Globus pallidus (tissue), 1 donor: ENCODE results near the gene LTBP1.
"Not testable (repeated sequence)": the region's sequence is repeated elsewhere in the genome, so short reads cannot be mapped to it uniquely, and the experiment has no call there.

Experiments used
- DNase-seq: peaks from one replicate; pipeline ENCODE4 v3.0.0-alpha.2; 2015; ENCODE audit warnings: low spot score

LTBP1 gene

DNA sequence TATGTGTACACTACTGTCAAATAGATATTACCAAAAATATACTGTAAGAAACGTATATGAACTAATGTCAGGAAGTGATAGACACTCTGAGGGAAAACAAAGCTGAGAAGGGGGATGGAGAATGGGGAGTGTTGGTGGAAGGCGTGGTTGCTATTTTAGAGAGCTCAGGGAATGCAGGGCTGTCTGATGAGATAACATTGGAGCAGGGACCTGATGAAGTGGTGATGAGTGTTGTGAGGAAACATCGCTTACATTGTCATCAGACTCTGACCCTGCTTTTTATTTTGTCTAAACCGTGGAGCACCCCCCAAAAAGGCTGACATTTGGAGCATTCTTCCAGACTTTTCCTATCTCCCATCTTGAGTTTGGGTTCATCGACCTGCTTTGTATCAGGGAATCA lies 194.7 kb downstream of the LTBP1 start:
- no peak for DNase-seq

- DNase-seq: peak; percentile 29
Measured at GRCh38 chr2:33142810-33143209, 196.1 kb downstream of the LTBP1 start.

GRCh38 chr2:33144243-33144642 lies 197.5 kb downstream of the LTBP1 start:
- DNase-seq: no peak

DNA sequence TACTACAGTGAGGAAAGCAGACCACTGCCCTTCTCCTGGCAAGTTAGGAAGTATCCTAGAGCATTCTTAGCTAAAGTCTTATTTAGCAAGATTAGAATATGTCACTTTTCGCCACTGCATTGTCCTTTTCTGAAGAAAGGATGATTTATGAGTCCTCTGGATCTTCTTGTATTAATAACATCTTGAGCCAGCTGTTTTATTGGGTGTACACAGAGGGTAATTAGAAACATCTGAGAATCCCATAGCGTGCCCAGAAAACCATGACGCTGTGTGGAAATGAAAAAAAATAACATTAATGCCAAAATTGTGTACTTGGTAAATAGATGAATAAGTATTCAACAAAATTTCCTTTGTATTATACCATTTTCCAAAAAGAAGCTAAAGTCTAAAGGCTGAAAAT lies 198.7 kb downstream of the LTBP1 start:
- DNase-seq: no peak

GRCh38 chr2:33146102-33146501 lies 199.3 kb downstream of the LTBP1 start:
- no peak for DNase-seq

DNA sequence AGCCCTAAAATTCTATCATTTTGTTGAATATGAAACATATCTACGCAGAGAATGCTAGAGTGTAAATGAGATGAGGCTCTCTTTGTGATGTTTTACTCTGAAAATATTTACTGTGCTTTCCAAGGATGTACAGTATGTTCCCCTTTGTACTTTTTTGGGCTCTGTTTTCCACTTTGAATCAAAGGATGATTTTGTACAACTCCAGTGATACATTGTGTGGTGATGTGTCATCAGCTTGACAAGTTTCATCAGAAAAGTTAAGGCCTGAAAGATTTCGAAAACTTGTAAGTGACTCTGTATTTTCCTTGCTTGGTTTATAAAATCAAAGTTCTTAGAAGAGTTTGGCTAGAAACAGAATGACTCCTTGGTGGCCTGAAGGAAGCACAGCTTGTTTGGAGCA lies 206.3 kb downstream of the LTBP1 start:
- DNase-seq: no peak

- no peak for DNase-seq
Measured at GRCh38 chr2:33158482-33159003, 211.8 kb downstream of the LTBP1 start.

DNA sequence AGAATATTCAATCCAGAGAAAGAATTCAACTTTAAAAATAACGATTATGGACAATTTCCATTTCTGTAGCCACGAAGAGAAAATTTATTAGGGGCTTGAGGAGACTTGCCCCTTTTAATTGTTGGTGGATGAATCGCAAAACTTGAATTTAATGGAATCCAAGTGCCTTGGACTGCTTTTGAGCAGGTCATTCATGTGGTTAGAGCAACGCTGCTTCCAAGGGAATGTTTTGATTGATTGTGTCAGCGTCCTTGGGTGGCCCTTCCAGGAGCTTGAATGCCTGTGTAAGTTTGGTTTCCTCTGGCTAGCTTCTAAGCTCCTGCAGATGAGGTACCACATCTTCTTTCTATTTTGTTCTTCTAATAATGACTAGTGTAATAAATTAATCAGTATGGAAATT lies 213.4 kb downstream of the LTBP1 start:
- DNase-seq: no peak

DNA sequence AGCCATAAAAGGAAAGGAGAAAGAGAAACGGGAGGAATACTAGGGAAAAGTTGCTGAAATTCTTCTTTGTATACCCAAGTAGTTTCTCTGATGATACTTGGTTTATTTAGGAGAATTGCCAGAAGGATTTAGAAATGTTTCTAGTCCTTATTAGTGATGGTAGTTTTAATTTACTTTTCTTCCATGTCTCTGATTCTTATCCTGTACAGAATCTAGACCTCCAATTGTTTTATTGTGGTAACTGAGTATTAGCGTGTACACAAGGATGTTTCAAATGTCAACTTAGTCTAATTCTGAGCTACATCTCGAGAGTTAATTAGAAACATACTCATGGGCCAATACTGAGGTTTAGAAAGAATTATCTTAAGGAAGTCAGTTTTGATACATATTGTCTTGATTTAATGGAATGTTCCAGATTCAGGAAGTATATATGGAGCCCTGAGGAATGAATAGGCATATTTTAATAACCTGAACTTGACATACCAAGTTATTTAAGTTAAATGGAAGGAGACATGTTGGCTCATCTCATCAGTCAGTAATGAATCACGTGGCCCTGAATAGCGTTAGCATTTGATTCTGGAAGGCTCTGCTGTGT lies 219.6 kb downstream of the LTBP1 start:
- no peak for DNase-seq

GRCh38 chr2:33167622-33168245 lies 221.0 kb downstream of the LTBP1 start:
- no peak for DNase-seq

DNA sequence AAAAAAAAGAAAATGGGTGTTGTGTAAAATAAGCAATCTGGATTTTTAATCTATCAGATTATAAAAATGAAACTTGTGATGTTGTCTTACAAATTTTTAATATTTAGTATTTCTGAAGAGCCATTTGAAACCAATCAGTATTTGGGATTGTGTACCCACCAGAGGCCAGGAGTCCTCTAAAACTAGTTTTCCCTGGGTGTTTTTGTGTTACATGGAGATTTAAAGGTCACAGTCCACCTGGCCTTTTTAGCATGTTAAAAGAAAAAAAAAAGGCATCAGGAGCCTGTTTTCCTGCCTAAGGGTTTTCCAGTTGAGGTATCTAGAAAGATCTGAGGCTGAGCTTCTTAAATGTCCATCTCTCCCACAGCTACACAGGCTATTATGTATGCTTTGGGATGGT lies 221.7 kb downstream of the LTBP1 start:
- DNase-seq: no peak

DNA sequence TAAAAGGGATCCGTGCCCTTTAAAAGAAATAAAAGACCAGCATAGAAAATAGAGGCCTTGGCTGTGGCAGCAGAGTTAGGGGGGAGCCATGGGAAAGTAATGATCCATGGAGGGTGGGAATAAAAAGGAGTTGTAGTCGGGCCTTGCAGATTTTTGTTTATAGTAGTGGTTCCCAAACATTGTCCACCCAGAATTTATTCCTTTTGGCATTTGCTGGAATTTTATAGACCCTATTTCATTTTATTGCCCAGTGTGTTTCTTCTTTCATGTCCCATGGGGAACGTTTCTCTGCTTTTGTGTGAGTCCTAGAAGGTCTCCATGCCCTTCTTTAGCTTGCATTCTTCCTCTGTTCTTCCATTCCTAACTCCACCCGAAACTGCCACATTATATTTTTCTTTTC lies 222.2 kb downstream of the LTBP1 start:
- DNase-seq: no peak

- DNase-seq: not testable (repeated sequence)
Measured at GRCh38 chr2:33170251-33170650, 223.5 kb downstream of the LTBP1 start.

- DNase-seq: no peak
Measured at GRCh38 chr2:33177627-33178026, 230.9 kb downstream of the LTBP1 start.

GRCh38 chr2:33178209-33178608 lies 231.5 kb downstream of the LTBP1 start:
- DNase-seq: no peak

- no peak for DNase-seq
Measured at GRCh38 chr2:33180915-33181314, 234.2 kb downstream of the LTBP1 start.

DNA sequence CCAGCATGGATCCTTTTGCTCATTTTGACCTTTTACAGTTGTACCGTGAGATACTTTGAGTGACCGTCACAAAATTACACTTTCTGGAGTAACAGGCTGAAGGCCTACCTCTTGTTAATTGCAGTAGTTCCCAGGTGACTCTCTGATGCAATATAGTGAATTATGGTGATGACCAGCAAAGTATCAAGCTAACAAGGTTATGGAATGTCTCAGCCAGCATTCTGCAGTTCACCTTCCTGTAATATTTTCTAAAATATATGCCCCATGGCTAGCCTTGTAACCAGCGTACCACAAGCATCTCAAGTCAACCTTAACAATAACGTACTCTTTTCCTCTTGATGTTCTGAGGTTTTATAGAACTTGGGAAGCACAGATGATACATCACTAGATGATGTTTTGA lies 234.7 kb downstream of the LTBP1 start:
- no peak for DNase-seq

GRCh38 chr2:33184041-33184440 lies 237.3 kb downstream of the LTBP1 start:
- DNase-seq: no peak

DNA sequence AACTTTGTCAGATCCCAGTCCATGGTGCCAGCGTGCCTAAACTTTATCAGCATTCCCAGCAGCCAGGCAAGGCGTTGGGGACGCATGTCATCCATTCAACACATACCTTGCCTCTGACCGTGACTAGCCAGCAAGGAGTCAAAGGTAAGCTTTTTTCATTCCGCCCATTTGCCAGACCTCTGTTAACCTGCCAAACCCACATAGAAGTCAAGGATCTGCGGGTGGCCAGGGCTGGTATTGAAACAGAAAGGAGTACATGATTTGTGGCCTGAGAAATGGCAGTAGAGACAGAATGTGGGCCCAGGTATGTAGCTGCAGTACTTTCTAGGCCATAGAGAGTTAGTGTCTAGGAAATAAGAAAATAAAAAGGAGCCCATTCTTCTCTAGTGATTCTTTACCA lies 240.2 kb downstream of the LTBP1 start:
- no peak for DNase-seq

GRCh38 chr2:33188799-33189198 lies 242.0 kb downstream of the LTBP1 start:
- DNase-seq: no peak

- DNase-seq: no peak
Measured at GRCh38 chr2:33190393-33190937, 243.7 kb downstream of the LTBP1 start.

- no peak for DNase-seq
Measured at GRCh38 chr2:33195891-33196290, 249.1 kb downstream of the LTBP1 start.

- DNase-seq: no peak
Measured at GRCh38 chr2:33196700-33197099, 249.9 kb downstream of the LTBP1 start.
